GM23338 (cell line): ENCODE data around the gene RFFL. TPM values are rescaled to one million over a fixed set of nuclear protein-coding genes. Genes with fewer than 3 reads are reported as not detected.
A peak's percentile ranks its signal among the peaks of the same experiment; 100 is the strongest.

Source experiments
- ATAC-seq: fragments of 200-7000 bp; cut with Tn5 transposase; 3 replicates; pipeline ENCODE4 v1.9.1; 2020
- DNase-seq: peaks from one replicate; pipeline ENCODE4 v3.0.0-alpha.2; 2015; ENCODE audit warnings: low spot score
- H2AFZ ChIP-seq: fragments of 200-600 bp; sonication (generic); 2 replicates; pipeline ENCODE4 v1.8.0; 2016; ENCODE audit warnings: antibody characterized with exemption, mild to moderate bottlenecking, moderate library complexity
- H3F3A ChIP-seq: fragments of 200-600 bp; sonication (generic); replicated peaks from 2 replicates; pipeline ENCODE4 v1.8.0; 2017; ENCODE audit warnings: antibody characterized with exemption, mixed run types, low read depth
- H3K27ac ChIP-seq: fragments of 200-600 bp; sonication (generic); 2 replicates; pipeline ENCODE4 v1.6.1; 2016; ENCODE audit warnings: low read depth
- H3K27me3 ChIP-seq: fragments of 200-600 bp; sonication (generic); 2 replicates; pipeline ENCODE4 v1.8.0; 2016; ENCODE audit warnings: mild to moderate bottlenecking, mixed run types, moderate library complexity; ENCODE audit not compliant: insufficient read depth
- H3K36me3 ChIP-seq: fragments of 200-600 bp; sonication (generic); 2 replicates; pipeline ENCODE4 v1.8.0; 2016; ENCODE audit warnings: mild to moderate bottlenecking; ENCODE audit not compliant: insufficient read depth
- H3K4me1 ChIP-seq: fragments of 200-600 bp; sonication (generic); 2 replicates; pipeline ENCODE4 v1.8.0; 2016; ENCODE audit warnings: mild to moderate bottlenecking, moderate library complexity; ENCODE audit not compliant: insufficient read depth
- H3K4me2 ChIP-seq: fragments of 200-600 bp; sonication (generic); 2 replicates; pipeline ENCODE4 v1.7.1; 2017; ENCODE audit warnings: mixed run types
- H3K4me3 ChIP-seq: fragments of 200-600 bp; sonication (generic); 2 replicates; pipeline ENCODE4 v1.6.1; 2016; ENCODE audit warnings: mixed run types
- H3K79me2 ChIP-seq: fragments of 200-600 bp; sonication (generic); replicated peaks from 2 replicates; pipeline ENCODE4 v1.8.0; 2017; ENCODE audit warnings: mild to moderate bottlenecking; ENCODE audit not compliant: insufficient read depth
- H3K9me2 ChIP-seq: fragments of 200-600 bp; sonication (generic); 2 replicates; pipeline ENCODE4 v1.8.0; 2017; ENCODE audit not compliant: insufficient read depth
- H4K20me1 ChIP-seq: fragments of 200-600 bp; sonication (generic); replicated peaks from 2 replicates; pipeline ENCODE4 v1.8.0; 2017; ENCODE audit warnings: mild to moderate bottlenecking; ENCODE audit not compliant: insufficient read depth
- H3K27ac Mint-ChIP-seq: 2 replicates; pipeline ENCODE4 v1.8.0; 2020; ENCODE audit warnings: inconsistent platforms, mild to moderate bottlenecking, moderate library complexity, mixed read lengths
- H3K27me3 Mint-ChIP-seq: 3 replicates; pipeline ENCODE4 v1.8.0; 2022; ENCODE audit warnings: low read depth, mild to moderate bottlenecking, moderate library complexity, mixed read lengths, inconsistent platforms; ENCODE audit not compliant: insufficient read depth, poor library complexity
- H3K36me3 Mint-ChIP-seq: 3 replicates; pipeline ENCODE4 v1.8.0; 2021; ENCODE audit warnings: low read depth, mild to moderate bottlenecking, inconsistent platforms, moderate library complexity, mixed read lengths
- H3K4me1 Mint-ChIP-seq: 3 replicates; pipeline ENCODE4 v1.8.0; 2020; ENCODE audit warnings: mild to moderate bottlenecking, inconsistent platforms, mixed read lengths
- H3K4me3 Mint-ChIP-seq: 3 replicates; pipeline ENCODE4 v1.8.0; 2021; ENCODE audit warnings: moderate library complexity, mild to moderate bottlenecking, inconsistent platforms, mixed read lengths
- H3K9me3 Mint-ChIP-seq: 3 replicates; pipeline ENCODE4 v1.8.0; 2020; ENCODE audit warnings: moderate library complexity, mild to moderate bottlenecking, inconsistent platforms, mixed read lengths
- CREB1 ChIP-seq: fragments of 250-450 bp; sonication (Bioruptor Pico); IDR thresholded peaks from 2 replicates; pipeline ENCODE4 v1.5.0; 2020; ENCODE audit warnings: low read depth, mild to moderate bottlenecking, moderate library complexity
- ETS1 ChIP-seq: IDR thresholded peaks from 2 replicates; pipeline ENCODE4 v1.6.1; 2016; ENCODE audit warnings: antibody characterized with exemption
- EZH2 ChIP-seq: fragments of 200-600 bp; sonication (generic); IDR thresholded peaks from one replicate; pipeline ENCODE4 v1.8.0; 2017; ENCODE audit warnings: antibody characterized with exemption, mild to moderate bottlenecking, low read depth; ENCODE audit not compliant: unreplicated experiment
- EZH2phosphoT487 ChIP-seq: fragments of 200-600 bp; sonication (generic); IDR thresholded peaks from one replicate; pipeline ENCODE4 v1.8.1; 2018; ENCODE audit warnings: antibody characterized with exemption; ENCODE audit not compliant: unreplicated experiment
- JUNB ChIP-seq: IDR thresholded peaks from one replicate; pipeline ENCODE4 v1.6.1; 2016; ENCODE audit warnings: antibody characterized with exemption; ENCODE audit not compliant: unreplicated experiment
- POLR2AphosphoS5 ChIP-seq: IDR thresholded peaks from 2 replicates; pipeline ENCODE4 v1.6.1; 2016; ENCODE audit warnings: antibody characterized with exemption, low read depth
- STAT1 ChIP-seq: IDR thresholded peaks from one replicate; pipeline ENCODE4 v1.6.1; 2016; ENCODE audit warnings: antibody characterized with exemption; ENCODE audit not compliant: unreplicated experiment
- ZNF331 ChIP-seq: fragments of 250-450 bp; sonication (Bioruptor Pico); IDR thresholded peaks from 2 replicates; pipeline ENCODE4 v1.5.0; 2020; ENCODE audit warnings: low read depth, mild to moderate bottlenecking, moderate library complexity
- polyA plus RNA-seq: library from polyadenylated mRNA; unstranded; fragments of >200 nt; fragmentation: Nextera tagmentation; extraction: Ambion mirVana; gene quantifications from 2 replicates; pipeline ENCODE4 v1.2.1, GENCODE V29; 2016
- total RNA-seq: library from RNA; depleted of rRNA; stranded (reverse); fragments of >200 nt; shearing (Covaris generic); gene quantifications from 2 replicates; pipeline ENCODE4 v1.2.3, GENCODE V29; 2014
- TF ChIP-seq, protein P1 (sequence below): IDR thresholded peaks from one replicate; pipeline ENCODE4 v1.6.1; 2018; ENCODE audit warnings: antibody characterized with exemption; ENCODE audit not compliant: unreplicated experiment
- TF ChIP-seq, protein P2 (sequence below), 2 experiments: fragments of 200-600 bp in 1 of 2; sonication (generic) in 1 of 2; conservative IDR thresholded peaks; 2 replicates each; pipeline versions ENCODE4 v1.5.1 to v1.6.1; 2016 to 2017; ENCODE audit warnings: antibody characterized with exemption in 2 of 2, low read depth in 2 of 2, mild to moderate bottlenecking in 2 of 2, moderate library complexity in 1 of 2

The RFFL gene
- total and polyA plus RNA-seq, 2 experiments from 2014 or later = 4.1 to 22.2 TPM

DNA sequence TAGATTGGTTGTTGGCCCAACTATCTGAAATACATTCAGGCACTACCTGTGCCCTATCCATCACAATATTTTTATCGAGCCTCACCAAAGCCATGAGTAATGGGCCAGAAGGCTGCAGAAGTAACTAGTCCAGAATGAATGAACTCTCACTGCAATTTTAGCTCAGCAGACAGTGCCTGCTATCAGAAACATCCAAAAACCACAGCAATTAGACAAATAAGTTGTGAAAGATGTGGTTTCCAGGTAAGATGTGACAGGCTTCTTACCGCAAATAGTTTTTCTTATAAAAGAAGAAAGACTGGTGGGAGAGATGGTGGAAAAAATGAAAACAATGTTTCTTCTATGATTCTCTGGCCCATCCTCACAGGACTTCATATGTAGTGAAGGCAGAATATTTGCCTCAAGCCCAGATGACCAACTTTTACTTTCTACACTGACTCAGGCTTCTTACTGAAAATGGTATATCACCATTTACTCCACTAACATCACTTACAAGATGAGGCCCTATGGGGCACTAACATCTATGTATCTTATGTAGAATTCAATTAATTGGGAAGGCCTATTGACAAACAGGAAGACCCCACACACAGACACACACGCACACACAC lies 9.8 kb upstream of the RFFL start:
- Histone ChIP-seq H3K4me1 (no peaks in the 10 kb centered on the region), H3K4me2 (no peak overlapping the region), H3K27ac (peak overlapping the region; percentile 63; the same call in 1 of the 2 replicates), H3K36me3 (no peaks in the 10 kb centered on the region), H3F3A (no peaks in the 10 kb centered on the region), H3K27me3 (no peaks in the 10 kb centered on the region), H3K9me2 (no peaks in the 10 kb centered on the region), H3K79me2 (peaks cover 6% of the 10 kb centered on the region; the same call in 1 of the 2 replicates), H4K20me1 (peaks cover 11% of the 10 kb centered on the region), H3K4me3 (no peak overlapping the region), H2AFZ (no peak overlapping the region)
- Mint-ChIP-seq H3K9me3 (no peaks in the 10 kb centered on the region), H3K27ac (no peak overlapping the region), H3K27me3 (peaks cover 3% of the 10 kb centered on the region), H3K4me3 (no peak overlapping the region), H3K4me1 (peaks cover 14% of the 10 kb centered on the region), H3K36me3 (no peaks in the 10 kb centered on the region)
- TF ChIP-seq, protein P1, sequence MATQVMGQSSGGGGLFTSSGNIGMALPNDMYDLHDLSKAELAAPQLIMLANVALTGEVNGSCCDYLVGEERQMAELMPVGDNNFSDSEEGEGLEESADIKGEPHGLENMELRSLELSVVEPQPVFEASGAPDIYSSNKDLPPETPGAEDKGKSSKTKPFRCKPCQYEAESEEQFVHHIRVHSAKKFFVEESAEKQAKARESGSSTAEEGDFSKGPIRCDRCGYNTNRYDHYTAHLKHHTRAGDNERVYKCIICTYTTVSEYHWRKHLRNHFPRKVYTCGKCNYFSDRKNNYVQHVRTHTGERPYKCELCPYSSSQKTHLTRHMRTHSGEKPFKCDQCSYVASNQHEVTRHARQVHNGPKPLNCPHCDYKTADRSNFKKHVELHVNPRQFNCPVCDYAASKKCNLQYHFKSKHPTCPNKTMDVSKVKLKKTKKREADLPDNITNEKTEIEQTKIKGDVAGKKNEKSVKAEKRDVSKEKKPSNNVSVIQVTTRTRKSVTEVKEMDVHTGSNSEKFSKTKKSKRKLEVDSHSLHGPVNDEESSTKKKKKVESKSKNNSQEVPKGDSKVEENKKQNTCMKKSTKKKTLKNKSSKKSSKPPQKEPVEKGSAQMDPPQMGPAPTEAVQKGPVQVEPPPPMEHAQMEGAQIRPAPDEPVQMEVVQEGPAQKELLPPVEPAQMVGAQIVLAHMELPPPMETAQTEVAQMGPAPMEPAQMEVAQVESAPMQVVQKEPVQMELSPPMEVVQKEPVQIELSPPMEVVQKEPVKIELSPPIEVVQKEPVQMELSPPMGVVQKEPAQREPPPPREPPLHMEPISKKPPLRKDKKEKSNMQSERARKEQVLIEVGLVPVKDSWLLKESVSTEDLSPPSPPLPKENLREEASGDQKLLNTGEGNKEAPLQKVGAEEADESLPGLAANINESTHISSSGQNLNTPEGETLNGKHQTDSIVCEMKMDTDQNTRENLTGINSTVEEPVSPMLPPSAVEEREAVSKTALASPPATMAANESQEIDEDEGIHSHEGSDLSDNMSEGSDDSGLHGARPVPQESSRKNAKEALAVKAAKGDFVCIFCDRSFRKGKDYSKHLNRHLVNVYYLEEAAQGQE = no peak
- TF ChIP-seq STAT1 (no peak), CREB1 (CRISPR knock-in tag) (no peak), EZH2phosphoT487 (no peak), EZH2 (no peak), ETS1 (no peak), JUNB (no peak), POLR2AphosphoS5 (no peak), ZNF331 (CRISPR knock-in tag) (no peak)
- TF ChIP-seq, protein P2, sequence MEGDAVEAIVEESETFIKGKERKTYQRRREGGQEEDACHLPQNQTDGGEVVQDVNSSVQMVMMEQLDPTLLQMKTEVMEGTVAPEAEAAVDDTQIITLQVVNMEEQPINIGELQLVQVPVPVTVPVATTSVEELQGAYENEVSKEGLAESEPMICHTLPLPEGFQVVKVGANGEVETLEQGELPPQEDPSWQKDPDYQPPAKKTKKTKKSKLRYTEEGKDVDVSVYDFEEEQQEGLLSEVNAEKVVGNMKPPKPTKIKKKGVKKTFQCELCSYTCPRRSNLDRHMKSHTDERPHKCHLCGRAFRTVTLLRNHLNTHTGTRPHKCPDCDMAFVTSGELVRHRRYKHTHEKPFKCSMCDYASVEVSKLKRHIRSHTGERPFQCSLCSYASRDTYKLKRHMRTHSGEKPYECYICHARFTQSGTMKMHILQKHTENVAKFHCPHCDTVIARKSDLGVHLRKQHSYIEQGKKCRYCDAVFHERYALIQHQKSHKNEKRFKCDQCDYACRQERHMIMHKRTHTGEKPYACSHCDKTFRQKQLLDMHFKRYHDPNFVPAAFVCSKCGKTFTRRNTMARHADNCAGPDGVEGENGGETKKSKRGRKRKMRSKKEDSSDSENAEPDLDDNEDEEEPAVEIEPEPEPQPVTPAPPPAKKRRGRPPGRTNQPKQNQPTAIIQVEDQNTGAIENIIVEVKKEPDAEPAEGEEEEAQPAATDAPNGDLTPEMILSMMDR (conservative IDR thresholded peaks at IDR 0.05; ENCODE audit: low read depth in 2 of 2) = no peak
- DNase-seq = no peak
- ATAC-seq = no peak
